HepG2 (cell line): ENCODE results near the gene MAP3K9. TPM values are rescaled to one million over a fixed set of nuclear protein-coding genes. Genes with fewer than 3 reads are reported as not detected.
A peak's percentile ranks its signal among the peaks of the same experiment; 100 is the strongest.

Experiments used
- ATAC-seq: fragments of 200-7000 bp; cut with Tn5 transposase; 3 replicates; pipeline ENCODE4 v1.9.1; 2020; ENCODE audit warnings: mild to moderate bottlenecking, moderate library complexity
- BruUV-seq: library from RNA; stranded (reverse); fragments of 400-500 nt; replicated peaks from 2 replicates; lab custom pipeline; 2021; lab: Mats Ljungman, UMichigan
- CTCF ChIA-PET: fragments of 300-600 bp; formaldehyde crosslinking; extraction: SDS; loops from one replicate; lab custom pipeline; 2021; ENCODE audit warnings: low total read pairs, inconsistent platforms, low intra/inter-chr PET ratio; lab: Yijun Ruan, JAX
- POLR2A ChIA-PET: fragments of 350-600 bp; sonication (Branson Sonifier 250); formaldehyde crosslinking; loops from one replicate; lab custom pipeline; 2020; ENCODE audit warnings: antibody characterized with exemption, inconsistent platforms; lab: Yijun Ruan, JAX
- DNase-seq: peaks from one replicate; pipeline ENCODE4 v3.0.0-alpha.2; 2015; ENCODE audit warnings: low spot score
- FAIRE-seq: peaks from 3 replicates; lab custom pipeline; 2011; peaks lifted over from hg19 to GRCh38; lab: Jason Lieb, UNC
- H2AFZ ChIP-seq: one replicate; pipeline ENCODE4 v1.6.1; 2011; ENCODE audit warnings: low read length, inconsistent platforms
- H3K27ac ChIP-seq: fragments of 300-600 bp; 3 replicates; pipeline ENCODE4 v1.8.0; 2011; ENCODE audit warnings: mixed run types, mild to moderate bottlenecking, mixed read lengths, low read length, inconsistent platforms; ENCODE audit not compliant: insufficient read depth; ENCODE audit errors: extremely low read length
- H3K27me3 ChIP-seq, 2 experiments: fragments of 200-600 bp in 1 of 2; 2 replicates in 1 of 2; 3 replicates in 1 of 2; pipeline versions ENCODE4 v1.6.0 to v1.8.0; 2011; ENCODE audit warnings: low read length in 2 of 2, mild to moderate bottlenecking in 2 of 2, moderate library complexity in 2 of 2, inconsistent platforms in 1 of 2; ENCODE audit not compliant: insufficient read depth in 2 of 2, control insufficient read depth in 1 of 2
- H3K36me3 ChIP-seq, 2 experiments: fragments of 200-600 bp in 1 of 2; replicated peaks in 1 of 2; 2 replicates in 1 of 2; 3 replicates in 1 of 2; pipeline versions ENCODE4 v1.5.1 to v1.8.0; 2011; ENCODE audit warnings: low read length in 2 of 2, inconsistent platforms in 1 of 2; ENCODE audit not compliant: insufficient read depth in 2 of 2, control insufficient read depth in 1 of 2
- H3K4me1 ChIP-seq: 2 replicates; pipeline ENCODE4 v1.5.1; 2012; ENCODE audit warnings: low read length, inconsistent platforms; ENCODE audit not compliant: insufficient read depth
- H3K4me2 ChIP-seq: 2 replicates; pipeline ENCODE4 v1.6.0; 2011; ENCODE audit warnings: low read depth, low read length, inconsistent platforms
- H3K4me3 ChIP-seq, 3 experiments: fragments of 200-600 bp in 1 of 3; sonication (generic), shearing (Covaris generic) in 1 of 3; replicated peaks in 1 of 3; 2 replicates each; pipeline ENCODE4 v1.5.1; 2011 to 2016; ENCODE audit warnings: low read length in 3 of 3, inconsistent platforms in 2 of 3, low read depth in 2 of 3, mild to moderate bottlenecking in 2 of 3, control low read depth in 1 of 3, mixed read lengths in 1 of 3; ENCODE audit not compliant: insufficient read depth in 1 of 3
- H3K79me2 ChIP-seq: one replicate; pipeline ENCODE4 v1.6.1; 2011; ENCODE audit warnings: low read length, inconsistent platforms; ENCODE audit not compliant: insufficient read depth
- H3K9ac ChIP-seq: 2 replicates; pipeline ENCODE4 v1.6.0; 2011; ENCODE audit warnings: mild to moderate bottlenecking, low read depth, low read length, inconsistent platforms; ENCODE audit not compliant: insufficient read depth
- H3K9me3 ChIP-seq: 2 replicates; pipeline ENCODE4 v1.5.1; 2012; ENCODE audit warnings: mild to moderate bottlenecking, low read length
- H4K20me1 ChIP-seq: 2 replicates; pipeline ENCODE4 v1.6.0; 2011; ENCODE audit warnings: inconsistent platforms, mild to moderate bottlenecking, low read length, moderate library complexity; ENCODE audit not compliant: insufficient read depth
- KDM3A ChIP-seq: IDR thresholded peaks from 2 replicates; pipeline ENCODE4 v1.6.1; 2018; ENCODE audit warnings: low read depth, missing compliant biosample characterization
- NFKBIZ ChIP-seq: IDR thresholded peaks from 2 replicates; pipeline ENCODE4 v1.6.1; 2018; ENCODE audit warnings: missing genetic modification reagents, missing compliant biosample characterization
- REPIN1 ChIP-seq: sonication (generic); formaldehyde crosslinking; IDR thresholded peaks from 2 replicates; pipeline ENCODE4 v1.8.0; 2022; ENCODE audit warnings: missing genetic modification reagents, low read depth, mild to moderate bottlenecking, borderline replicate concordance
- SOX6 ChIP-seq, 2 experiments: fragments of 450-650 bp in 1 of 2; sonication (generic) in 1 of 2; formaldehyde crosslinking in 1 of 2; IDR thresholded peaks; 2 replicates each; pipeline versions ENCODE4 v1.4.0 to v1.6.1; 2017 to 2020; ENCODE audit warnings: antibody characterized with exemption in 1 of 2, mild to moderate bottlenecking in 1 of 2, missing genetic modification reagents in 1 of 2
- ZBTB25 ChIP-seq: IDR thresholded peaks from 2 replicates; pipeline ENCODE4 v1.6.1; 2018; ENCODE audit warnings: missing genetic modification reagents
- ZBTB8A ChIP-seq: sonication (generic); formaldehyde crosslinking; IDR thresholded peaks from 2 replicates; pipeline ENCODE4 v1.4.0; 2020; ENCODE audit warnings: mild to moderate bottlenecking, low read depth, missing genetic modification reagents, borderline replicate concordance
- ZNF160 ChIP-seq: sonication (generic); formaldehyde crosslinking; IDR thresholded peaks from 2 replicates; pipeline ENCODE4 v1.8.0; 2022; ENCODE audit warnings: mild to moderate bottlenecking, inconsistent platforms, missing genetic modification reagents
- ZNF614 ChIP-seq: IDR thresholded peaks from 2 replicates; pipeline ENCODE4 v1.6.1; 2018; ENCODE audit warnings: missing biosample characterization, missing genetic modification reagents, inconsistent platforms, borderline replicate concordance
- WGBS: methylation state at CpG from one replicate; pipeline ENCODE4 v1.1.6; 2017; ENCODE audit warnings: low lambda C conversion rate; 5-methylcytosine and 5-hydroxymethylcytosine counted together
- in situ Hi-C: cut with HindIII; loops from 2 replicates; pipeline ENCODE4 v1.10.0; 2017; ENCODE audit warnings: low pct_unique_long_range_greater_than_20kb; ENCODE audit not compliant: extremely low pct_ligation_motif_present
- intact Hi-C: fragments of 100-400 bp; cut with micrococcal nuclease; formaldehyde crosslinking; loops from one replicate; pipeline ENCODE4 v1.10.0; 2022; ENCODE audit not compliant: unreplicated experiment
- polyA plus RNA-seq, 8 experiments: library from polyadenylated mRNA; depleted of rRNA in 3 of 8; stranded (reverse) in 7 of 8; unstranded in 1 of 8; fragments of >200 nt; fragmentation: Illumina TruSeq in 4 of 8; extraction: Trizol in 4 of 8; gene quantifications; 2 replicates each; pipeline versions ENCODE4 v1.2.1 to v1.2.3, GENCODE V29; 2011 to 2016; ENCODE audit warnings: low read depth in 4 of 8, missing spikeins in 1 of 8, mixed read lengths in 1 of 8; ENCODE audit not compliant: insufficient read depth in 1 of 8
- total RNA-seq, 5 experiments: library from RNA; depleted of rRNA; stranded (reverse); fragments of >200 nt; fragmentation: Illumina TruSeq; extraction: Trizol; gene quantifications; 2 replicates each; pipeline ENCODE4 v1.2.3, GENCODE V29; 2016; ENCODE audit warnings: low read depth in 1 of 5

The MAP3K9 gene
- total and polyA plus RNA-seq, 2 of the 13 experiments (the other 11 are each of a cell fraction or from before 2014, with no cell fraction given) = 4.3 to 4.5 TPM

GRCh38 chr14:70830998-70831781, 21.9 kb upstream of the MAP3K9 start:
- POLR2A ChIA-PET = no interaction called here
- no peaks in the 10 kb centered on the region for H3K9me3 ChIP-seq

GRCh38 chr14:70828188-70828587, 18.9 kb upstream of the MAP3K9 start:
- FAIRE-seq (no peak), DNase-seq (no peak), ATAC-seq (no peak)
- CTCF ChIA-PET = no interaction called here
- Histone ChIP-seq H3K36me3 (no peaks in the 10 kb centered on the region), H3K9me3 (no peaks in the 10 kb centered on the region), H3K4me3 (no peak overlapping the region; a peak in 1 of 6 replicates), H3K9ac (no peak overlapping the region), H2AFZ (no peak overlapping the region), H3K4me1 (peaks cover 17% of the 10 kb centered on the region)
- POLR2A ChIA-PET = interaction anchor here (1.1 kb wide), 1 partner anchor 18 kb away, joined by 7 read pairs; the partner anchor contains the start of gene MAP3K9
- intact Hi-C loops = no loop called here
- WGBS = 34% methylated on average over 3 of the region's 3 CpGs
- TF ChIP-seq REPIN1 = no peak
- no peak for TF ChIP-seq ZNF160
- no peak for TF ChIP-seq SOX6 (IDR thresholded peaks at IDR 0.05)
- peak; percentile 1; the same call in 1 of the 2 replicates for TF ChIP-seq SOX6 (CRISPR knock-in tag; IDR thresholded peaks at IDR 0.05)
- TF ChIP-seq, all 625 proteins: peak for 1
- in situ Hi-C loops = loop anchor here (10.0 kb wide), 1 partner anchor 127 kb away; no protein-coding TSS in a partner anchor
- peaks cover 0 to 15% of the 10 kb centered on the region in 2 experiments; a peak in 3 of 5 replicates for H3K27me3 ChIP-seq
- BruUV-seq = no TSS peak
- peak overlapping the region; percentile 55; the same call in 1 of the 2 replicates for H3K4me2 ChIP-seq
- no peaks in the 10 kb centered on the region for H4K20me1 ChIP-seq
- no peak overlapping the region for H3K27ac ChIP-seq
- no peaks in the 10 kb centered on the region for H3K79me2 ChIP-seq

More at GRCh38 chr14:70830998-70831781, 21.9 kb upstream of the MAP3K9 start:
- no peak for TF ChIP-seq ZBTB25 (CRISPR knock-in tag)
- TF ChIP-seq KDM3A (CRISPR knock-in tag) = no peak
- no peak for TF ChIP-seq ZNF614 (CRISPR knock-in tag)
- TF ChIP-seq NFKBIZ (CRISPR knock-in tag) = no peak
- no peak for TF ChIP-seq ZBTB8A (CRISPR knock-in tag)
- Histone ChIP-seq H4K20me1 (no peaks in the 10 kb centered on the region), H3K4me1 (peaks cover 16% of the 10 kb centered on the region), H2AFZ (no peak overlapping the region), H3K4me2 (no peak overlapping the region), H3K79me2 (no peaks in the 10 kb centered on the region), H3K36me3 (no peaks in the 10 kb centered on the region), H3K9ac (no peak overlapping the region), H3K27me3 (peaks cover 0 to 3% of the 10 kb centered on the region in 2 experiments; a peak in 2 of 5 replicates), H3K27ac (no peak overlapping the region), H3K4me3 (no peak overlapping the region)
- DNase-seq (no peak), FAIRE-seq (no peak), ATAC-seq (no peak)
- no TSS peak for BruUV-seq
- 6% methylated on average over 5 of the region's 5 CpGs for WGBS
- in situ Hi-C loops (no loop called here), intact Hi-C loops (no loop called here)
- CTCF ChIA-PET = no interaction called here
